Central memory CD4-positive, alpha-beta T cell (primary cell): ENCODE results near the gene TRPV4.

ENCODE experiments used
- DNase-seq: peaks from one replicate; pipeline ENCODE4 v3.0.0; 2022

TRPV4 gene

DNA sequence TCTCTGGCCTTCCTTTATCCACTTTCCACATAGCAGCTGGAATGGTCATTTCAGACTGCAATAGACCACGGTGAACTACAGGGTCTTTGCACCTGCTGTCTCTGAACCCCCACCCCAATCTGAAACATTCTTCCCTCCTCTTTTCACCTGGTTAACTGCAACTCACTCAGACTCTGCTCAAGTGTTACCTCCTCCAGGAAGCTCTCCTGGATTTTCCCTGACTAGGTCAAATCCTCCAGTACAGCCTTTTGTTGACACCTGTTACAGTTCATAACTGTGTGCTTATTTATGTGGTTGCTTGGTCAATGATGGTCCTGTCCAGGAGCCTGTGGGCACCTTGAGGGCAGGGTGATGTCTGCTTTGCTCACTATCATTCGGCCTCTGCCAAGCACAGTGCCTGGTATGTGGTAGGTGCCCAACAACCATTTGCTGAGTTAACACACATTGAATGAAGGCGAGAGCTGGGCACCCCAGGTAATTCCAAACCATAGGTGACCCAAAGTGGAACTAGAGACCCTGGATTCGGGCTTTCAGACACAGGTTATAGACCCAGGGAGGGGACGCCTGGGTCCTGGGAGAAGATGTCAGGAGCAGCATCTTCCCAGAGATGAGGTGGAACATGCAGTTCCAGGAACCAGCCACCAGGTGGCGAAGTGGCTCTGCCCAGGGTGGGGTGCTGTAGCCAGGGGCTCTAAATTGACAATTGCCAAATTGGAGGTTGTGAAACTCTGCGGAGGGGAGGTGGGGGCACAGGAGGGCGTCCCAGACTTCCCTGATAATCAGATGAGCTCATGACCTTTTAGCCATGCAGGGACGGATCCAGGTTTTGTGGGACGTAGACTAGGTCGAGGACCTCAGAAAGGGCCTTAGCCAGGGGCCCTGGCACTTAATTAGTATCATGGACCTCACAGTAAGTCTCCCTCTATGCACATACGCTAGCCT is 28.1 kb downstream of the TRPV4 start:
- peak; percentile 56 for DNase-seq

- no peak for DNase-seq
Measured at GRCh38 chr12:109803678-109804077, 29.5 kb downstream of the TRPV4 start.

DNA sequence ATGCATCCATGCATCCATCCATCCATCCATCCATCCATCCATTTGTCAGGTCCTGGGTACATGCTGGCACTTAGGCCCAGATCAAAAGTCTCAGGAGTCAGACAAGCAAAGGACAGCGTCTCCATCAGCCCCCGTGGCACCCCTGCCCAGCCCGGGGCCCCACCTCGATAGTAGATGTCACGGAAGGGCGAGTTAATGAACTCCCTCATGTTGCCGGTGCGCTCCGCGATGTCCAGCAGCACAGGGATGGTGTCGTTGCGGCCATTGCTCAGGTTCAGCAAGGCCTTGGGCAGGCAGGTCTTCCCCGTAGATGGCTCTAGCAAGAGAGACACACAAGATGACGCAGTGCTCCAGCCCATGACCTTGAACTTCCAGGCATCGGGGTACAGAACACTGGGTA is 30.4 kb downstream of the TRPV4 start:
- DNase-seq, result no peak

- no peak for DNase-seq
Measured at GRCh38 chr12:109800536-109800935, 32.7 kb downstream of the TRPV4 start.

DNA sequence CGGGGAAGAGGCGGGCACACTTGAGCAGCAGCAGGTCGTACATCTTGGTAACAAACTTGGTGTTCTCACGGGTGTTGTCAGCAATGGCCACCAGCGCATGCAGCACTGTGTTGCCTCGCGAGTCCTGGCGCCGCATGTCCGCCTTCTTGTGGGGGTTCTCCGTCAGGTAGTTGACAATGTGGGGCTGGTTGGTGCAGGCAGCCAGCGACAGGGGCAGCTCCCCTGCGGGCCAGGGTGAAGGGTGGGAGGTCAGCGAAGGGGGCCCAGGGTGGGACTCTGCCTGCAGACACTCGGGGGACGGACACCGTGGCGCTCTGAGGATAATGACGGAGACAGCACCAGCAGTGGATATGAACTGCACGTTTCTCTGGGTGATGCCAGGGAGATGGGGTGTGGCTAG is 34.5 kb downstream of the TRPV4 start:
- no peak for DNase-seq

DNA sequence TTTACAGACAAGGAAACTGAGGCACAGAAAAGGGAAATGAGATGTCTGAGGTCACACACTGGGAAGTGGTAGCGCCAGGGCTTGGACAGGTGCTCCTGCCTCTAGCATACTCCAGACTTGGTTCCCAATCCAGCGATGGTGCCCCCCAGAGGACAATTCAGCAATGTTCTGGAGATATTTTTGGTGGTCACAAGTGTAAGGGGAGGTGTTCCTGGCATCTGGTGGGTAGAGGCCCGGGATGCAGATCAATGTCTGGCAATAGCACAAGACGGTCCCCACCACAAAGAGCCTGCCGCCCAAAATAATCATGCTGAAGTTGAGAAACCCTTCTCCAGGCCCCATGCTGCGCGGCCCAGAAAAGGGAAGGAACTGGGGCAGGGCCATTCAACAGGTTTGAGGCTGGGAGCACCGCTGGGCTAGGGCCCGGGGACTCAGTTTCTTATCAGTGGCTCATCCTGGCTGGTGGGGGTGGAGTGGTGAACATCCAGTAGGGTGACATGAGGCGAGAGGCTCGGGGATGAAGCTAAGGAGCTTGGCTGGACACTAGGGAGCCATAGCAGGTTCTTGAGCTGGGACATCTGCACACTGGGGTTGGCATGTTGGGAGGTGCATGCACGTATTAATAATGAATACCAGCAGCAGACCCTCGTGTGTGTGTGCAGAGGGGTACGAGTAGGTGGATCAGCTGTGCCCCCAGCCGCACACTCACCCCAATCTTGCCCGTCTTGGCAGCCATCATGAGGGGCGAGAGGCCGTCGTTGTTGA is 35.1 kb downstream of the TRPV4 start:
- DNase-seq, result no peak

GRCh38 chr12:109796057-109796456 is 37.1 kb downstream of the TRPV4 start:
- no peak for DNase-seq

GRCh38 chr12:109795023-109795422 is 38.2 kb downstream of the TRPV4 start:
- no peak for DNase-seq

DNA sequence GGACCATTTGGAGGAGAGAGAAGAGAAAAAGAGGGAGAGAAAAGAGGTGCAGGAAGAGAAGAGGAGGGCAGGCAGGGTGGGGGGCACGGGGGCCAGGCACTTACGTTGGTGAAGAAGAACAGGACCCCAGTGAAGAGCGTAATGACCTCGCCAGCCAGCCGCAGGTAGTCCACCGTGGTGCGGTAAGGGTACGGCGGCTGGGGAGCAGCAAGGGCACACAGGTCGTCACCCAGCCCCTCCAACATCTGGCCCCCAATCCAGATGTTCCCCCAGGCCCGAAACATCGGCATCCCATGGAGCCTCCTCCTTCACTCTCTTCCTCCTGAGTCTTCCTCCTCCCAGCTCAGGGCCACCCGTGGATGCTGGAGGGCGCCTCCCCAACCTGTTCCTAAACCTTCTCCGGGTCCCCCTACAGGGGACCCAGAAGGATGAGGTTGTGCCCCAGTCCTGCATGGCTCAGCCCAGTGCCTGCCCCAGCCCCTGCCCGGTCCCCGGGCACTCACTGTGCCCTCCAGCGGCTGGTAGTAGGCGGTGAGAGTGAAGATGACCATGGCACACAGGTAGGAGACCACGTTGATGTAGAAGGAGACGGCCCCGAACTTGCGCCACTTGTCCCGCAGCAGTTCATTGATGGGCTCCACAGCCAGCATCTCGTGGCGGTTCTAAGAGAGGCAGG is 39.2 kb downstream of the TRPV4 start:
- no peak for DNase-seq

GRCh38 chr12:109793411-109793810 is 39.8 kb downstream of the TRPV4 start:
- no peak for DNase-seq

DNA sequence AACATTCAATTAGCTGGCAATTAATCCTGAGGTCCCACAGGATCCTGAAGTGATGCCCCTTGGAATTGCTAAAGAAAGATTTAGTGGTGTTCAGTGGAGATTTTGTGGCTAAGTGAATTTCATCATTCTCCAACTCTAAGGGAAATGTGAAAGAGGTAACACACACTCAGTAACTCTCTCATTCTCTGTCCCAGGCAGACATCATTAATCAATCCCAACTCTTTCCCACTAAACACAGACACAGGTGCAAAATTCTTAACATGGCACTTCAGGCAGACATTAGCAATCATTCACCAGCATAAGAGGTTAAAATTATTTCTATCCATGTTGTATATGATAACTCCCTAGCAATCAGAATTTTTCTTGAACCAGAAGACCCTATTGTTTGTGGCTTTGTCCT is 40.2 kb downstream of the TRPV4 start:
- DNase-seq, result no peak

- no peak for DNase-seq
Measured at GRCh38 chr12:109789526-109790048, 43.6 kb downstream of the TRPV4 start.

DNA sequence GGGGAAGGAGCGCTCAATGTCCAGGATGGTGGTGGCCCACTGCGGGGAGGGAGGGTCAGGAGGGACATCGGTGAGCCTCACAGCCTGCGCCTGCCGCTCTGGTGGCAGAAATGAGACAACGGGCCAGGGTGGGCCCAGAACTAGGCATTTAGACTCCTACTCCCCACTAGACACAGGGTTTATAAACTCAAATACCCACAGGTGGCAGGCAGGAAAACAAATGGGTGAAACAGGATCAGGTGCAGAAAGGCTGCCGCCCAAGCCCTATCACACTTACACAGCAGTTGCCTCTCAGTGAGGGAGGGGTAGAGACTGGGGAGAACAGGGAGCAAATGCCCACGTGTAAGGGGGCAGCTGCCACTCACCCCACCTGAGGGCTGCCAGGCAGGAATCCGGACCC is 46.4 kb downstream of the TRPV4 start:
- DNase-seq, result no peak

DNA sequence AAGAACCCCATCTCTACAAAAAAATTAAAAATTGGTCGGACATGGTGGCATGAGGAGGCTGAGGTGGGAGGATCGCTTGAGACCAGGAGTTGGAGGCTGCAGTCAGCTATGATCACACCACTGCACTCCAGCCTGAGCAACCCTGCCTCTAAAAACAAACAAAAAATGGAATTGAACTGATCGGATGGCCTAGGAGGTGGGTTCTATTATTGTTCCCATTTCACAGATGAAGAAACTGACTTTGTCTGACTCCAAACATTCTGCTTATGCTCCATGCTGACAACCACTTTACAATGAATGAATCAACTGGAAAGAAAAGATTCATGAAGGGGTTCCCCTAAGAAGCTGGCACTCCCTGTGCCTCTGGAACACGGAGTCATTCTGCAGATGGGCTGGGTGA is 47.3 kb downstream of the TRPV4 start:
- no peak for DNase-seq

DNA sequence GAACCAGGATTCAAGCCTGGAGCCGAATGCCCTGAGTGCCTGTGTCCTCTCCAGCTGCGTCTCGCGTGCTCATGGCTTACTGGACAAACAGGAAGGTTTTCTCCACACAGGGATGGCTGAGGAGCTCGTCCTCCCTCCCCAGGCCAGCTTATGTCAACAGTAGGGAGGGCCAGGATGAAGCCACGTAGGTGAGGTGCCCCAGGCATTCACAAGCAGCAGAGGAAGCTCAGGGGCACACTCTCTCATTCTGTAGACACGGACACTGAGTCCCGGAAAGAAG is 49.3 kb downstream of the TRPV4 start:
- DNase-seq, result no peak

DNA sequence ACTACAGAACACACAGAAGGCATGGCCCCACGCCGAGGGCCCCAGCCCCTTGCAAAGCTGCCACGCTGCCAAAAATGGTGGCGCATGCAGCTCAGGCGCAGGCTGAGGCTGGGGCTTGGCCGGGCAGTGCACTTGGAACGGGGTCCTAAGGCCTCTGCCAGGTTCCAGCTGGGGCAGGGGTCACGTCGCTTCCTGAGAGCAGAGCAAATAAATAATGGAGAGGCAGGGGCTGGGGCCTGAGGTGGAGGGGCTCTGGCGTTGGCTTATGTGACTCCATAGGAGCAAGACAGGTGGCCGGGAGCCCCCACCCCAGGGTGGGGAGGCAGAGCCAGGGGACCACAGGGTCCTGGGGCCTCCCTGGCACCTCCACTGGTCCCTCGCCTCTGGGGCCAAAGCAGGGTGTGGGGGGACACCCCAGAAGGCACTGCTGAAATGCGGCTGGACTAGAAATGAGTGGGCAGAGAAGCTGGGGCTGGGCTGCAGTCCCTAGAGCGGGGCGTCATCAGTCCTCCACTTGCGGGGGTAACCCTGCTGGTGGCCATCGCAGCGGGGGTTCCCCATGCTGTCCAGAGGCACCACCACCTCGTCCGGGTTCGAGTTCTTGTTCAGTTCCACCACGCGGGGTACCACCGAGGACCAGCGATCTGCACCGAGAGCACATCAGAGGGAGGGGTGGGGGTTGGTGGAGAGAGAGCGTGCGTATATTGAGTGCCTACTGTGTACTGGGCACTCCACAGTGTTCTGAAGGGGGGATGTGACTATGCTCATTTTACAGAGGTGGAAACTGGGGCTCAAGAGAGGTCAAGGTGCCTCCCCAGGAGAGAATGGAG is 49.8 kb downstream of the TRPV4 start:
- DNase-seq, result no peak

GRCh38 chr12:109782326-109782703 is 50.9 kb downstream of the TRPV4 start:
- no peak for DNase-seq

DNA sequence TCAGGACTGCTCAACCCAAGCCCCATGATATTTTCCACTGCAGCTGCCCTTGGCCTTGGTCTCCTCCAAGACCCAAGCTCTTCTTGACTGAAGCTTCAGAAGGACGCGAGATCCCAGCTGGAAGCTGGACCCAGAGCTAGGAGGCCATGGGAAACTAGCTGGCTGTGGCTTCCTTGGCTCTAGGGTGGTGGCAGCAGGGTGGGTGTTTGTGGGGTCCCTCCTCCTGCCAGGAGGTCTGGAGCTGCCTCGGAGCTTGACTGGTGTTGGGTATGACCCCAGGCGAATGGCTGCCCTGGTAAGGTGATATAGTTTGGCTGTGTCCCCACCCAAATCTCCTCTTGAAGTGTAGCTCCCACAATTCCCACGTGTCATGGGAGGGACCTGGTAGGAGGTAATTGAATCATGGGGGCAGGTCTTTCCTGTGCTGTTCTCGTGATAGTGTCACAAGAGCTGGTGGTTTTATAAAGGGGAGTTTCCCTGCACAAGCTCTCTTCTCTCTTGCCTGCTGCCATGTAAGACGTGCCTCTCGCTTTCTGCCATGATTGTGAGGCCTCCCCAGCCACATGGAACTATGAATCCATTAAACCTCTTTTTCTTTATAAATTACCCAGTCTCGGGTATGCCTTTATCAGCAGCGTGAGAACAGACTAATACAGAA is 51.4 kb downstream of the TRPV4 start:
- DNase-seq, result no peak

- DNase-seq, result no peak
Measured at GRCh38 chr12:109779382-109779781, 53.8 kb downstream of the TRPV4 start.

GRCh38 chr12:109778684-109779083 is 54.5 kb downstream of the TRPV4 start:
- DNase-seq, result no peak

- DNase-seq, result peak; percentile 26
Measured at GRCh38 chr12:109777544-109777943, 55.7 kb downstream of the TRPV4 start.

DNA sequence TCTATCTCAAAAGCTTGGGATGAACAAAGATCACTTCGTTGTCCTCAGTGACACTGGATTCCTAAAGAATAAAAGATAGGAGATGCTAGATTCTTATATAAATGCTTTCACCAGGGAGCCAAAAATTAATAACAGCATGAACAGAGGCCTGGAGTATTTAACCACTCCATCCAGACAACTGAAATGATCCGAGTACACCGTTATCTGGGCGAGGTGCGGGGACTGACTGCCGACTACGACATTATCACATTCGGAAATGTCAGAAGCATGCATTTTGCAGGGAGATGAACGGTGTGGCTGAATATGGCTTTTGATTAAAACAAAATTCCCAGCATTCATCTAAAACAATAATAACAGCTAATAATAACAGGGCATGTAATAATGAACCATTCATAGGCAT is 56.6 kb downstream of the TRPV4 start:
- no peak for DNase-seq
